GM12892 (cell line): ENCODE data around the gene C16orf89.
"Not testable (repeated sequence)": the region's sequence is repeated elsewhere in the genome, so short reads cannot be mapped to it uniquely, and the experiment has no call there.

Experiments used
- DNase-seq: peaks from one replicate; pipeline ENCODE4 v3.0.0; 2011; ENCODE audit not compliant: insufficient read length
- FAIRE-seq: peaks from 2 replicates; lab custom pipeline; 2011; peaks lifted over from hg19 to GRCh38; lab: Jason Lieb, UNC
- POLR2A ChIP-seq: IDR thresholded peaks from 2 replicates; pipeline ENCODE4 v1.6.1; 2011; ENCODE audit warnings: low read depth, low read length, control low read depth
- POLR2AphosphoS5 ChIP-seq: IDR thresholded peaks from 2 replicates; pipeline ENCODE4 v1.6.1; 2011; ENCODE audit warnings: low read depth, low read length, control low read depth
- TAF1 ChIP-seq: IDR thresholded peaks from 2 replicates; pipeline ENCODE4 v1.6.1; 2011; ENCODE audit warnings: low read depth, mild to moderate bottlenecking, control low read depth, low read length, borderline replicate concordance

The C16orf89 gene

DNA sequence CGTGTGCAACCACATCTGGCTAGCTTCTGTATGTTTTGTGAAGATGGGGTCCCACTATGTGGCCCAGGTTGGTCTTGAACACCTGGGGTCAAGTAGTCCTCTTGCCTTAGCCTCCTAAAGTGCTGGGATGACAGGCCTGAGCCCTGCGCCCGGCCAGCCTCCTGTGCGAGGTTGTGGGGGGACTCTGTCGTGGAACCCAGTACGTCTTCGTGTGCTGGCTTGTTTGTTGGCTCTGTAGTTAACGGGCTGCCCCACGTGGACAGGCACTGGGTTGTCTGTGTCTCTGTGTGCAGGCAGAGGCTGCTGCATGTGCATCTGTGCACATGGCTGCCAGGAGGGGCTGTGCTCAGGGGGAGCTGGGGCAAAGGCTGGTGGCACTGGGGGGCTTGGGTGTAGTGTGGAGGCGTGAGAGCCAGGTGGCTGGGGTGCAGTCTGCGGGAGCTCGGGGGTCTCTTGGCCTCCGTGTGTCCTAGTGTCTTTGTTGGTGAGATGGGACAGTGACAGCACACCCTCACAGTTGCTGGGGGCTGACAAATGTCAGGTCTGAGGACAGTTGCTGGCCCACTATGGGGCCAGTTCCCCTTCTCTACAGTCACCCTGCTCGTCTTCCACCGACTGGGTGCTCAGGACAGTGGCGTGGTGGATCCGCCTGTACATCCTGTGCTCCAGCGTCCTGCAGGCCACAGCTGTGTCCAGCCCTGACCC, 22.5 kb upstream of the C16orf89 start:
- not testable (repeated sequence) for DNase-seq, FAIRE-seq

DNA sequence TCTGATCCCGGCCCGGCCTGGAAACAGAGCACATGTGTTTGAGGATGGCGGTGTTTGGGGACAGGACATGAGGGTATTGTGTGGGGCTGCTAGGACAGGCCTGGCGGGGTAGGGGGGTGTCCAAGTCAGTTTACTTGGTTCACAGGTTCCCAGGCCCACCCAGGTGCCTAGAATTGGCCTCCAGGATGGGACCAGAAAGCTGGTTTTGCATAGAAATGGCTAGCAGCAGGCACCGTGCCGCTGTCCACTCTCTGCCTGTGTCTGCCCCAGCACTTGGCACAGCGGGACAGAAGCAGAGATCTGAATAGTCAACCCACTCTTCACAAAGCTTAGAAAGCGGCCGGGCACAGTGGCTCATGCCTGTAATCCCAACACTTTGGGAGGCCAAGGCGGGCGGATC, 20.0 kb upstream of the C16orf89 start:
- FAIRE-seq: not testable (repeated sequence)

DNA sequence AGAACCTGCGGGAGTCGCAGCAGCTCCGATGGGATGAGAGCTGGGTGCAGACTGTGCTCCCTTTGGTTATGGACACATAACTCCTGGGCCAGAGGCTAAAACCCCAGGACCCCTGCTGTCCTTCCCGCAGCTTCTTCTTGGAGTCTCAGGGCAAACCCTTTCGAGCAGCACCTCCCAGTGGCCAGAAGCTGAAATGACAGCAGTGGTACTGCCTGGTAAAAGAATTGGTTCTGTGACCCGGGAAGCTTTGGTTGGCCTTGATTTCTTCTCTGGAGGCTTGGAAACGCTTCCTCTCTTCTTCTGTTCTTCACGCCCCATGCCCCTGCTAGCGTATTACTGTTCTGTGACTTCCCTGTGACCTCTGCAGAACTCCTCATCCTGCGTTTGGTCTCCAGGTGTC, 19.0 kb upstream of the C16orf89 start:
- not testable (repeated sequence) for FAIRE-seq, DNase-seq

More for the DNA sequence above, 20.0 kb upstream of the C16orf89 start:
- not testable (repeated sequence) for DNase-seq

DNA sequence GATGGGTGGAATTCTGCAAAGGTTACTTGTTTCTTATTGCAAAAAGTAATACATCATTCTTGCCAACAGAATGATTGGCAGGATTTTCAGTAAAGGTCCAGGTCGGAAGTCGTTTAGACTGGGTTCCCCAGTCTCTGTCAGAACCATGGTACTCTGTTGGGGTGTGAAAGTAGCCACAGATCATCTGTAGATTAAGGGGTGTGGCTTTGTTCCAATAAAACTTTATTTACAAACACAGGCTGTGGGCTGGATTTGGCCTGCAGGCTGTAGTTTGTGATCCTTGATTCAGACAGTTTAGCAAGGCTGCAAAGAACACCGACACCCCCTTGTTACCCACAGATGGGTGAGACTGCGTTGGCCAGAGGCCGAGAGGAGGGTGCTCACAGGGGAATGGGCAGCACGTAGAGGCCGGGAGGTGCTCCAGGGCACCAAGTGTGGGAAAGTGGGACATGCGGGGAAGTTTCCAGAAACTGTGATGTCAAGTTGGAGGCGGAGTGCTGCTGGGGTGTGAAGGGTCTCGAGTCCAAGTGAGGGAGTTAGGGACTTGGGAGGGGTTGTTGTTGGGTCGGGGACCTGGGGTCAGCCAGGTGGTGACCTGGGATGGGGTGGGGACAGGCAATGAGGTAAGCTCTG, 18.5 kb upstream of the C16orf89 start:
- FAIRE-seq, DNase-seq: not testable (repeated sequence)

DNA sequence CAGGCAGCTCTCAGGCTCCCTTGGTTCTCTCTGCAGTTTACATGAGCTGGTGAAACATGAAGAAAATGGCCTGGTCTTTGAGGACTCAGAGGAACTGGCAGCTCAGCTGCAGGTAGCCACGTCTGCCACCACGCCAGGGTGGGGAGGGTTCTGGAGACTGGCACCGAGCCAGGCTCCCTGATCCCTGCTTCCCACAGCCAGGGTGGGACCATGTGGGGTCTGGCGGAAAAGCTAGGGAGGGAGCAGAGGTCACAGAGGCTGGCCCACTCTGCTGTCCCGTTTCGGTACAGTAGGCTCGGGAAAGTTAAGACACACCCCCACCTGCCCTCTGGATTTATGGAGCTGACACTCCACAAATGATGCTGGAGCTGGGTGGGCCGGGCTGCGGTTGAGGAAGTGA, 17.9 kb upstream of the C16orf89 start:
- not testable (repeated sequence) for DNase-seq, FAIRE-seq

DNA sequence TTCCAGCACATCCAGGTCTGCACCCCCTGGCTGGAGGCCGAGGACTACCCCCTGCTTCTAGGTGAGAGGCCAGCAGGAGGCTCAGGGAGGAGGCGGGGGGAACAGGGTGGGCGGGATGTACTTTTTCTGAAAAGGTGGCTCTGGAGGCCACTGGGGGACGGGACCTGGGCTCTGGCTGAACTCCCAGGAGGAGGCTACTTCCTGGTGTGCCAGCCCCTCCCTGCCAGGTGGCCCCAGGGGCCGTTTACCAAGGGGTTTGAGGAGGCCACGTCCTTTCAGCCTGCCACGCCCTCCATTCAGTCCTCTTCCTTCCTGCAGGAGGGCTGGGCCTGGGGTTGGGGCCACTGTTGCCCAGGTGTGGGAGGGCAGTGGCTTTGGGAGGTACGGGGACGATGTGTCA, 15.2 kb upstream of the C16orf89 start:
- not testable (repeated sequence) for FAIRE-seq, DNase-seq

DNA sequence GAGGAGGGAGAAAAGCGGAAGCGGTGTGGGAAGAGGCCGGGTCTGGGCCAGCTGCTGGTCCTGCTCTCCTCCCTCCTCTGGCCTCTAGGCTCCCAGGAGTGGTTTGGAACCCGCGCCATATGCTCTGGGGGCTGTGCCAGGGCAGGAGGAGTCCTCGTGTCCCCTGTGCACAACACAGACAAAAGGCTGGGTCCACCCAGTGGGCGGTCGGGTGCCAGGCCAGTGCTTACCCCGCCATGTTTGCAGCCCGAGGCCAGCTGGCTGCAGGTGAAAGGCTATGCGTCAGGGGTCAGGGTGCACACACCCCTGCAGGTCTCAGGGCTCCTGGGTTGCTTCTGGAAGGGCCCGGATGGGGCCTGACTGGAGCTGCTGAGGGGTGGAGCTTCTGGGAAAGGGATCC, 14.7 kb upstream of the C16orf89 start:
- FAIRE-seq: not testable (repeated sequence)

DNA sequence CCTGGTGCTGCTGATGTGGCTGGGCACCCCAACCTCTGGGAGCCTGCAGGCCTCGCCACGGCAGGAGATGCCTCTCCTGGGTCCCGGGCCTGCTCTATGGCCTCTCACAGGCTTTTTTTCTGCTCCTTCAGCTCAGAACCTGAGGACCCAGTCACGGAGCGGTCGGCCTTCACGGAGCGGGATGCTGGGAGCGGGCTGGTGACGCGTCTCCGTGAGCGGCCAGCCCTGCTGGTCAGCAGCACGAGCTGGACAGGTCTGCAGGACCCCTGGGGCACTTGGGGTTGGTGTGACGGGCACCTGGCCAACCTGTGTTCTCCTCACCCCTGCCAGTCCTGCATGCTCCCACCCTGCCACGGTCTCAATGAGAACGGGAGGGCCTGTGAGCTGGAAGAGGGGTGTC, 12.9 kb upstream of the C16orf89 start:
- FAIRE-seq (no peak), DNase-seq (no peak)
- TF ChIP-seq TAF1: no peak

More for the DNA sequence above, 14.7 kb upstream of the C16orf89 start:
- not testable (repeated sequence) for DNase-seq

DNA sequence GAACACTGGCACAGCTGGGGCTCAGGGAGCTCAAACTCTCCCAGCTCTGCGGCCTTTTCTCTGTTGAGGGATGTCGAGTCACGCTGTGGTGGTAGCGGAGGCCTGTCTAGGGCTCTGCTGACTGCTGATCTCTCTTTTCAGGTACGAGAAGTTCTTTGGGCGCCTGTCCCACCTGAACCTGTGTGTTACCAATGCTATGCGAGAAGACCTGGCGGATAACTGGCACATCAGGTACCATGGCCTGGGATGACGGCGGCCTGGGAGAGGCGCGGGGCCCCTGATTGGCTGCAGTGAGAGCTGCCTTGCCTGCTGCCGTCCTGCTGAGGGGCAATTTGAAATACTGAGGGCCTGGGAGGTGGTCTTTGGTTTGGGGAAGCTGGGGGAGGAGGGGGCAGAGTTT, 11.5 kb upstream of the C16orf89 start:
- FAIRE-seq (no peak), DNase-seq (no peak)
- TF ChIP-seq TAF1 (no peak), POLR2A (no peak), POLR2AphosphoS5 (no peak)

DNA sequence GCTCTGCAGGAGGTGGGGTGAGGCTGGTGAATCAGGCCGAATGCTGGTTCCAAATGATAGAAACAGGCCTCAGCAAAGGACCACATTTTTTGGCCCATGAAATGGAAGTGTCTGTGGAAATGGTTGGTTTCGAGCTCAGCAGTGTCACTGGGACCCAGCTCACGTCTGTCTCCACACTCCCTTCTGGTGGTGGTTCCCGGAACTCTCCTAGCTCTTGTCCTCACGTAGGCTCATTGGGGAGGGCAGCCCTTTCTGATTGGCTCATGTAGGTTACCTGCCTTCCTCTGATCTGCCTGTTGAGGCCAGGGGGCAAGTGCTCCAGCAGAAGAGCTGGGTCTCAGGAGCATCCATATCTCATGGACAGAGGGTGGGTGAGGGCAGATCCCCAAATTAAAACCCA, 9.9 kb upstream of the C16orf89 start:
- FAIRE-seq: no peak

DNA sequence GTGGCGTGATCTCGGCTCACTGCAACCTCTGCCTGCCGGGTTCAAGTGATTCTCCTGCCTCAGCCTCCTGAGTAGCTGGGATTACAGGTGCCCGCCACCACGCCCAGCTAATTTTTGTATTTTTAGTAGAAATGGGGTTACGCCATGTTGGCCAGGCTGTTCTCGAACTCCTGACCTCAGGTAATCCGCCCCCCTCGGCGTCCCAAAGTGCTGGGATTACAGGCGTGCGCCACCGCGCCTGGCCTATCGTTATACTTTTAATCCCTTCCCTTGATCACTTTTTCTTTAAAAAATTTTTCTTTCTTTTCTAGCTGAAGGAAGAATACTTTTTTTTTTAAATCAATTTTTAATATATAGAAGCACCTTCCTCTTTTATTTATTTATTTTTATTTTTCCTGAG, 8.0 kb upstream of the C16orf89 start:
- not testable (repeated sequence) for FAIRE-seq

More for the DNA sequence above, 9.9 kb upstream of the C16orf89 start:
- TF ChIP-seq POLR2AphosphoS5 (no peak), TAF1 (no peak), POLR2A (no peak)
- DNase-seq: no peak

DNA sequence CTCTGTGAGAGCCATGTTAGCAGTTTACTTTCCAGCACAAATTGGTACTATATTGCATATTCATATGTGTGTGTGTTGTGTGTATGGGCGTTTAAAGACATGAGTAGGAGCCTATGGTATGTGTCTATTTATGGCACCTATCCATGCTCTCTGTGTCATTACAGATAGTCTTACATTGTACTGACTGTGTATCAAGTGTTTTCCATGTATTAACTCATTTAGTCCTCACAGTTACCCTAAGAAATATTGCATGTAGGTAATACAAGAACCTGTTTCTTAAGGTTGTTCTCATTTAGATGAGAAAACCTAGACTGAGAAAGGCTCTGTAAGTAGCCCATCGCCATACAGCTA, 7.5 kb upstream of the C16orf89 start:
- TF ChIP-seq TAF1 (no peak), POLR2A (no peak), POLR2AphosphoS5 (no peak)
- FAIRE-seq (no peak), DNase-seq (no peak)

More for the DNA sequence above, 8.0 kb upstream of the C16orf89 start:
- DNase-seq: not testable (repeated sequence)

DNA sequence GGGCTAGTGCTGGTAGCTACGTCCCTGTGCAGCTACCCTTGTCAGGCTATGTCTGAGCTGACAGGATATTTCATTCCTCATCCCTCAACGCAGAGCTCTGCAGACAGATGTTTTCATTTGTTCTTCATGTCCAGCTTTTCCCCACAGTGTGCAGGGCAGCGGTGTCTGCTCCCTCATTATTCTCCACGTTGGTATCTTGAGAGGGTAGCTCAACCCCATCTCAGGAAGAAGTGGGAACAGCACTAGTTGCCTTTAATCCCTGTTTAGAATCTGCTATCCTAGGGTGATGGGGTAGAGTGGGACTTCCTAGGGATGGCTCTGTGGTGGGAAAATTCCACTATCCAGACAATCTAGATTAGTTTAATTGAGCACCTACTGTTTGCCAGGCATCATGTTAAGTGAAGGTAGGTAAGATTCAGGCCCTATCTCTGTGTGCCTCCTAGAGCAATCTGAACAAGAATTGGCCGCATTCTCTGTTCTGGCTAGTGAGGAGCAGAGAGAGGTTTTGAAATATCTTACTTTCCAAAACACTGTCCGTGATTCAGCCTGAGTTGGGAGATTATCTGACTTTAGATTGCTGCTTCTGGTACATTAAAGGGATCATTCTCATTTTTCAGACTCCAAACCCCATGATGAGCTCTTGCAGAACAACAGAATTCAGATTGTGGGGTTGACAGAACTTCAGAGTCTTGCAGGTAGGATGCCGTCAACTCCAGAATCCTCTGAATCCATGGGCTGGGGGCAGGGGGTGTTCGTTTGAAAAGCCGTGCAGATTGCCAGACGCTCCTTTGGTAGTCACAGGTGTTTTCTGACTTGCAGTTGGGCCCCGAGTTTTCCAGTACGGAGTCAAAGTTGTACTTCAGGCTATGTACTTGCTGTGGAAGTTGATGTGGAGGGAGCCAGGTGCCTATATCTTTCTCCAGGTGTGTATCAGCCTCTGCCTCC, 6.8 kb upstream of the C16orf89 start:
- DNase-seq (no peak), FAIRE-seq (no peak)
- TF ChIP-seq TAF1 (no peak), POLR2A (no peak), POLR2AphosphoS5 (no peak)
